D721Med (cell line): ENCODE measurements around the gene MAGEA10.

Source experiments
- DNase-seq: peaks from one replicate; pipeline ENCODE4 v3.0.0; 2011; ENCODE audit warnings: low spot score; ENCODE audit not compliant: insufficient read length
- FAIRE-seq: peaks from 2 replicates; lab custom pipeline; 2011; peaks lifted over from hg19 to GRCh38; lab: Jason Lieb, UNC
- CTCF ChIP-seq: IDR thresholded peaks from 2 replicates; pipeline ENCODE4 v1.5.1; 2012; ENCODE audit warnings: mild to moderate bottlenecking, control low read depth; ENCODE audit not compliant: insufficient read depth; ENCODE audit errors: missing control alignments

Gene MAGEA10

DNA sequence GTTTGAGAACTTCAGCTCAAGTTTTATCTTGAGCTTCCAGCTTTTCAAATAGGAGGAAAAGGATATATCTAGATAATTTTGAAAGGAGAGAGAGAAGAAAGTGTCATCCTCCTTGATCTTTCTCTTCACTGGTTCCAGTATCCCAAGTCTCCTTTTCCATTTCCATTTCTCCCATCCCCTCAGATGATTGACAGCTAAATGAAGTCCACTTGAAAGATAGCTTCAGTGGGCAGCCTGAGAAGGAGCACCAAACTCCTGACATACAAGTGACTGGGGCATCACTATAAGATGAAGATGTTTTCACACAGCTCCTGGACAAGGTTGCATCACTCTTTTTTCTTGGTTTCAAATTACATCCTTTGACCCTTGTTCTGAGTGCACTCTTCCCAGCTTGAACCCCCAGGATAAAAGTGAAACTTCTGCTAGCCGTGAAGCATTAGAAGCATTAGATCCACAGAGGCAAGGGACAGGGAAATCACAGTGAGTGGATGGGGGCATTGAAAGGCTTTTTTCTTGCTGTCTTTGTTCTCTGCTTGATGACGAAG is 17.5 kb upstream of the MAGEA10 start:
- FAIRE-seq: no peak
- no peak for DNase-seq
- no peak for TF ChIP-seq CTCF

GRCh38 chrX:152154050-152154449 is 15.7 kb upstream of the MAGEA10 start:
- FAIRE-seq: no peak
- DNase-seq: no peak
- TF ChIP-seq CTCF: no peak

DNA sequence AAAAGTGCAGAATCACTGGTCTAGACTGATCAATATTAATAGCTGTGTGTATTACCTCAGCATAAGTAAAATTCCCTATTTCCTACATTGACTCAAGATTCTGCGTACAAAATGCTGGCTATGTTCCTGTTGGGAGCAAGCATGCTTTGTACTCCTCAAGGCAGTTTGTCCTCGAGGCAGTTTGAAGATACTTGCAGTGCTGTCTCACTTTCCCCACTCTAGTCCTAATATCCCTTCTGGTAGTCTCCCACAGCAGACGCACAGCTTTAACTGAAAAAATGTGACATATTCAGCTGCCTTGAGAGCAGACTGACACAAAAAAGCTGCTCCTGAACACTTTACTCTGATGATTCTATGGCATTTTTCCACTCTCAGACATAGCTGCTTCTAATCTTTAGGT is 12.9 kb upstream of the MAGEA10 start:
- DNase-seq: no peak
- TF ChIP-seq CTCF: no peak

GRCh38 chrX:152149648-152150047 is 11.3 kb upstream of the MAGEA10 start:
- FAIRE-seq (no peak), DNase-seq (no peak)
- TF ChIP-seq CTCF: no peak

More for the DNA sequence above, 12.9 kb upstream of the MAGEA10 start:
- no peak for FAIRE-seq

GRCh38 chrX:152139589-152139988 is 1.2 kb upstream of the MAGEA10 start:
- TF ChIP-seq CTCF: no peak
- FAIRE-seq: no peak
- no peak for DNase-seq

DNA sequence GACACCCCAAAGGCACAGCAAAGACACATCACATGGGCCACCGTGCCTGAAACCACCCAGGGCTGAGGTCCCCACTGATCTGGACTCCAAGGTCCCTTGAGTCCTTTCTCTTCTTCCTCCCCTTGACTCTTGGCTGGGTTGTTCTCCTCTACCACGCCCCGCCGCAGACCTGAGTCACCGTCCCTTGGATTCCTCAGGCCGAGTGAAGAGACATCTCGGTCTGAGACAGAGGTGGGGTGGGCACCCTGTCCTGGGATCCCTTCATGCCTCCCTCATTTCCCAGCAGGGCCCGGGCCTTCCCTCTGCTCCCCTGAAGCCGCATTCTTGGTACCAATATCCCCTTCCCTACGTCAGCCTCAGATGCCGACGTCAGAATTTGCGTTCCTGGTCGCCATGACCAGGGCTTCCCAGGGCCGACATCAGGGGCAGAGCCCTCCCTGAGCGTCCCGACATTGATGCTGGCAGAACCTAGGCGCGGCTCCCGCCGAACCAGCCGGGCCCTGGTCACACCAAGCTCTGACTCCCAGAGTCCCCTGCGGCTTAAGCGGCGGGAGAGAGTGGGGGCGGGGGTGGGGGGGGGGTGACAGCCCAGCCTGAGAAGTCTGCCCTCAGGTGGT is 498 bp downstream of the MAGEA10 start:
- FAIRE-seq (no peak), DNase-seq (no peak)
- no peak for TF ChIP-seq CTCF

DNA sequence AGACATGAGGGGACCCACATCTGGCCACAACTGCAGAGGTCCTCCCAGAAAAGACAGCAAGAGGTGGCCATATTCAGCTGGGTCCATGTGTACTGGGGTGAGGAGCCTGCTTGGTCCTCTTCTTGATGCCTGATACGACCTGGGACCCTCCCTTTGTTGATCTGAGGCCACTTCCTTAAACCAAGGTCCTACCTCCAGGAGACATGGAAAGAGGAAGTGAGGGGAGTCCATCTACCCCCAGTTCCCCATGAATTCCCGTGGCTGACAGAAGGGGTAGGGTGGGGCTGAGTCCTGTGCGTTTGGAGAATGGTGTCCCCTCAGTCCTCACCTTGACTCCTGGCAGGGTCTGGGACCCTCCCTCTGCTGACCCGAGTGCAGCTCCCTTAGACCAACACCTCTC is 2.1 kb downstream of the MAGEA10 start:
- no peak for FAIRE-seq
- no peak for TF ChIP-seq CTCF
- no peak for DNase-seq
